HCT116 (cell line): ENCODE data around the gene TRPV5. TPM values are rescaled to one million over a fixed set of nuclear protein-coding genes. Genes with fewer than 3 reads are reported as not detected.

Experiments
- ATAC-seq: fragments of 200-7000 bp; cut with Tn5 transposase; 2 replicates; pipeline ENCODE4 v1.9.1; 2020; ENCODE audit warnings: mild to moderate bottlenecking, moderate library complexity
- BruUV-seq: library from RNA; stranded (reverse); fragments of 400-500 nt; replicated peaks from 2 replicates; lab custom pipeline; 2021; lab: Mats Ljungman, UMichigan
- CTCF ChIA-PET: fragments of 300-600 bp; sonication (Branson Sonifier 250); formaldehyde crosslinking; loops from one replicate; lab custom pipeline; 2021; ENCODE audit warnings: antibody characterized with exemption; lab: Charles Lee
- POLR2A ChIA-PET: fragments of 300-600, 350-600 bp; sonication (Branson Sonifier 250); formaldehyde crosslinking; loops from one replicate; lab custom pipeline; 2021; ENCODE audit warnings: antibody characterized with exemption; lab: Charles Lee
- RAD21 ChIA-PET, 2 experiments: fragments of 300-600 bp; sonication (Branson Sonifier 250); formaldehyde crosslinking; loops; one replicate each; lab custom pipeline; 2023; ENCODE audit warnings: low total read pairs in 2 of 2; ENCODE audit not compliant: uncharacterized antibody in 2 of 2, unreplicated experiment in 2 of 2, low non-redundant PET in 1 of 2; lab: Charles Lee
- DNase-seq: peaks from one replicate; pipeline ENCODE4 v3.0.0-alpha.2; 2010; ENCODE audit warnings: low read depth, low spot score
- H2AFZ ChIP-seq: fragments of 200-600 bp; shearing (Covaris generic), sonication (generic); 2 replicates; pipeline ENCODE4 v1.6.1; 2017; ENCODE audit warnings: low read depth, mixed run types, mixed read lengths, antibody characterized with exemption, low read length; ENCODE audit not compliant: poor library complexity, severe bottlenecking
- H3K27ac ChIP-seq: 2 replicates; pipeline ENCODE4 v1.5.1; 2012; ENCODE audit warnings: low read depth, low read length
- H3K27me3 ChIP-seq: fragments of 200-600 bp; sonication (generic); 2 replicates; pipeline ENCODE4 v1.6.1; 2016; ENCODE audit warnings: mixed run types, low read length, mixed read lengths; ENCODE audit not compliant: insufficient read depth
- H3K36me3 ChIP-seq, 2 experiments: fragments of 200-500 bp in 1 of 2; fragments of 200-600 bp in 1 of 2; sonication (Bioruptor generic) in 1 of 2; sonication (generic) in 1 of 2; 2 replicates each; pipeline versions ENCODE4 v1.5.1 to v1.6.1; 2014 to 2016; ENCODE audit warnings: low read length in 2 of 2, inconsistent platforms in 1 of 2, mixed read lengths in 1 of 2, mixed run types in 1 of 2; ENCODE audit not compliant: insufficient read depth in 2 of 2, control insufficient read depth in 1 of 2
- H3K4me1 ChIP-seq, 2 experiments: fragments of 200-600 bp in 1 of 2; sonication (generic) in 1 of 2; 2 replicates each; pipeline versions ENCODE4 v1.5.1 to v1.6.1; 2012 to 2017; ENCODE audit warnings: low read length in 2 of 2, inconsistent platforms in 1 of 2, mild to moderate bottlenecking in 1 of 2, mixed read lengths in 1 of 2, mixed run types in 1 of 2, moderate library complexity in 1 of 2; ENCODE audit not compliant: insufficient read depth in 2 of 2, control insufficient read depth in 1 of 2
- H3K4me2 ChIP-seq: fragments of 200-600 bp; sonication (generic); 2 replicates; pipeline ENCODE4 v1.6.1; 2017; ENCODE audit warnings: mixed run types, low read length, mixed read lengths
- H3K4me3 ChIP-seq, 2 experiments: fragments of 200-600 bp in 1 of 2; sonication (generic) in 1 of 2; replicated peaks in 1 of 2; 2 replicates each; pipeline ENCODE4 v1.5.1; 2011 to 2016; ENCODE audit warnings: low read length in 2 of 2, control low read depth in 1 of 2, low read depth in 1 of 2, mild to moderate bottlenecking in 1 of 2, mixed read lengths in 1 of 2, mixed run types in 1 of 2
- H3K79me2 ChIP-seq: fragments of 200-600 bp; sonication (generic); 2 replicates; pipeline ENCODE4 v1.6.1; 2017; ENCODE audit warnings: mild to moderate bottlenecking, mixed run types, low read length, moderate library complexity, mixed read lengths; ENCODE audit not compliant: insufficient read depth
- H3K9ac ChIP-seq: fragments of 200-600 bp; sonication (generic); 2 replicates; pipeline ENCODE4 v1.6.1; 2016; ENCODE audit warnings: low read length, mixed read lengths
- H3K9me2 ChIP-seq: fragments of 200-600 bp; sonication (generic), shearing (Covaris generic); 2 replicates; pipeline ENCODE4 v1.6.1; 2017; ENCODE audit warnings: mixed run types, mild to moderate bottlenecking, moderate library complexity; ENCODE audit not compliant: insufficient read depth
- H3K9me3 ChIP-seq, 2 experiments: fragments of 200-500 bp in 1 of 2; fragments of 200-600 bp in 1 of 2; sonication (Bioruptor generic) in 1 of 2; sonication (generic) in 1 of 2; 2 replicates each; pipeline ENCODE4 v1.6.1; 2014 to 2017; ENCODE audit warnings: low read length in 2 of 2, mixed read lengths in 2 of 2, inconsistent platforms in 1 of 2, low read depth in 1 of 2, mild to moderate bottlenecking in 1 of 2, mixed run types in 1 of 2, moderate library complexity in 1 of 2; ENCODE audit not compliant: control insufficient read depth in 1 of 2, insufficient read depth in 1 of 2
- H4K20me1 ChIP-seq: fragments of 200-600 bp; sonication (generic), shearing (Covaris generic); 2 replicates; pipeline ENCODE4 v1.6.1; 2017; ENCODE audit warnings: mixed run types, mild to moderate bottlenecking, moderate library complexity; ENCODE audit not compliant: insufficient read depth
- CBX3 ChIP-seq: IDR thresholded peaks from 2 replicates; pipeline ENCODE4 v1.6.1; 2012; ENCODE audit warnings: low read depth
- CEBPB ChIP-seq: IDR thresholded peaks from 2 replicates; pipeline ENCODE4 v1.6.1; 2012; ENCODE audit warnings: low read depth
- CTCF ChIP-seq, 3 experiments: fragments of 200-600 bp in 1 of 3; sonication (generic) in 1 of 3; IDR thresholded peaks in 2 of 3; conservative IDR thresholded peaks in 1 of 3; 2 replicates each; pipeline ENCODE4 v1.5.1; 2012 to 2017; ENCODE audit warnings: low read depth in 2 of 3, low read length in 2 of 3, antibody characterized with exemption in 1 of 3, borderline replicate concordance in 1 of 3, control low read depth in 1 of 3, mild to moderate bottlenecking in 1 of 3, mixed read lengths in 1 of 3, mixed run types in 1 of 3, moderate library complexity in 1 of 3; ENCODE audit not compliant: insufficient read depth in 1 of 3
- EZH2phosphoT487 ChIP-seq: fragments of 200-600 bp; IDR thresholded peaks from 2 replicates; pipeline ENCODE4 v1.6.1; 2018; ENCODE audit warnings: antibody characterized with exemption, borderline replicate concordance
- FOSL1 ChIP-seq: IDR thresholded peaks from 2 replicates; pipeline ENCODE4 v1.6.1; 2012; ENCODE audit warnings: low read depth
- JUND ChIP-seq: IDR thresholded peaks from 2 replicates; pipeline ENCODE4 v1.6.1; 2012
- MAX ChIP-seq: IDR thresholded peaks from 2 replicates; pipeline ENCODE4 v1.6.1; 2012
- POLR2A ChIP-seq: IDR thresholded peaks from 2 replicates; pipeline ENCODE4 v1.7.0; 2011; ENCODE audit warnings: borderline replicate concordance; ENCODE audit not compliant: insufficient read depth, insufficient read length; ENCODE audit errors: extremely low read depth
- POLR2AphosphoS5 ChIP-seq: IDR thresholded peaks from 2 replicates; pipeline ENCODE4 v1.6.1; 2011; ENCODE audit warnings: mild to moderate bottlenecking, low read depth, low read length, moderate library complexity
- SIN3A ChIP-seq: IDR thresholded peaks from 2 replicates; pipeline ENCODE4 v1.6.1; 2012; ENCODE audit warnings: low read depth
- SRF ChIP-seq: IDR thresholded peaks from 2 replicates; pipeline ENCODE4 v1.6.1; 2012; ENCODE audit warnings: low read depth
- TCF7L2 ChIP-seq: IDR thresholded peaks from 2 replicates; pipeline ENCODE4 v1.7.0; 2011; ENCODE audit warnings: borderline replicate concordance, inconsistent platforms; ENCODE audit not compliant: insufficient read depth, insufficient read length; ENCODE audit errors: extremely low read depth
- YY1 ChIP-seq: IDR thresholded peaks from 2 replicates; pipeline ENCODE4 v1.6.1; 2011; ENCODE audit warnings: low read length, low read depth, moderate library complexity, mild to moderate bottlenecking; ENCODE audit not compliant: insufficient replicate concordance; ENCODE audit errors: extremely low read depth
- ZFX ChIP-seq: fragments of 450-650 bp; IDR thresholded peaks from 2 replicates; pipeline ENCODE4 v1.6.1; 2017
- ZNF274 ChIP-seq: fragments of 200-500 bp; sonication (Bioruptor generic); IDR thresholded peaks from 2 replicates; pipeline ENCODE4 v1.6.1; 2014; ENCODE audit warnings: mild to moderate bottlenecking, low read depth, low read length, inconsistent platforms
- intact Hi-C: fragments of 100-400 bp; cut with micrococcal nuclease; formaldehyde crosslinking; loops from 2 replicates; pipeline ENCODE4 v1.10.0; 2022
- total RNA-seq: library from RNA; stranded (reverse); gene quantifications from one replicate; pipeline ENCODE4 v1.2.1, GENCODE V29; 2021; ENCODE audit not compliant: unreplicated experiment

The TRPV5 gene
- total RNA-seq, 1 experiment from 2014 or later, result not detected

DNA sequence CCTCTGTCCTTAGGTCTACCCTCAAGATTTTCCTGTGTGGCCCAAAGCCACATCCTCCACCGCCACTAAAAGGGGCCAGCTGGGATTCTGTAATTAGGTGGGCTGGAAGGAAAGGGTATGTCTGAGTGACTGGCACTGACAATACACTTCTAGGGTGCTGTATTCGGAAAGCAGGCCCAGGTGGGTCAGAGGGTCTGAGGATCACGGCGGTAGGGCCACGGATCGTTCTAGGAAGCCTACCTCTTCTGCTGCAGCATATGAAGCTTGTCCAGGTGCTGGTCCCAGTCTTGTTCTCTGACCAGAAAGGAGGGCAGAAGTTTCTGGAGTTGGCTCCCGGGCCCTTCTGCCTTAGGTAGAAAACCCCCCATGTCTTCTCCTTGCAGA lies 462 bp downstream of the TRPV5 start:
- no peaks in the 10 kb centered on the region for H3K27me3 ChIP-seq
- ChIA-PET RAD21 (no interaction called here), POLR2A (no interaction called here), CTCF (no interaction called here)
- no peak for ATAC-seq
- no peak overlapping the region for H3K4me2 ChIP-seq
- intact Hi-C loops, result no loop called here
- H3K27ac ChIP-seq, result no peak overlapping the region
- H3K36me3 ChIP-seq, result no peaks in the 10 kb centered on the region
- no peaks in the 10 kb centered on the region for H4K20me1 ChIP-seq
- no TSS peak for BruUV-seq
- no peaks in the 10 kb centered on the region for H3K9me2 ChIP-seq
- H3K79me2 ChIP-seq, result no peaks in the 10 kb centered on the region
- TF ChIP-seq MAX, result no peak
- no peak for TF ChIP-seq CEBPB
- TF ChIP-seq JUND, result no peak
- no peak for TF ChIP-seq FOSL1
- no peak for TF ChIP-seq ZNF274
- TF ChIP-seq POLR2A, result no peak
- TF ChIP-seq POLR2AphosphoS5, result no peak
- no peak for TF ChIP-seq TCF7L2
- no peak for TF ChIP-seq ZFX
- TF ChIP-seq SIN3A, result no peak
- TF ChIP-seq CBX3, result no peak
- no peak overlapping the region for H3K9ac ChIP-seq
- H2AFZ ChIP-seq, result no peak overlapping the region
- DNase-seq, result no peak
- no peaks in the 10 kb centered on the region for H3K4me1 ChIP-seq
- no peaks in the 10 kb centered on the region for H3K9me3 ChIP-seq
- no peak overlapping the region for H3K4me3 ChIP-seq

DNA sequence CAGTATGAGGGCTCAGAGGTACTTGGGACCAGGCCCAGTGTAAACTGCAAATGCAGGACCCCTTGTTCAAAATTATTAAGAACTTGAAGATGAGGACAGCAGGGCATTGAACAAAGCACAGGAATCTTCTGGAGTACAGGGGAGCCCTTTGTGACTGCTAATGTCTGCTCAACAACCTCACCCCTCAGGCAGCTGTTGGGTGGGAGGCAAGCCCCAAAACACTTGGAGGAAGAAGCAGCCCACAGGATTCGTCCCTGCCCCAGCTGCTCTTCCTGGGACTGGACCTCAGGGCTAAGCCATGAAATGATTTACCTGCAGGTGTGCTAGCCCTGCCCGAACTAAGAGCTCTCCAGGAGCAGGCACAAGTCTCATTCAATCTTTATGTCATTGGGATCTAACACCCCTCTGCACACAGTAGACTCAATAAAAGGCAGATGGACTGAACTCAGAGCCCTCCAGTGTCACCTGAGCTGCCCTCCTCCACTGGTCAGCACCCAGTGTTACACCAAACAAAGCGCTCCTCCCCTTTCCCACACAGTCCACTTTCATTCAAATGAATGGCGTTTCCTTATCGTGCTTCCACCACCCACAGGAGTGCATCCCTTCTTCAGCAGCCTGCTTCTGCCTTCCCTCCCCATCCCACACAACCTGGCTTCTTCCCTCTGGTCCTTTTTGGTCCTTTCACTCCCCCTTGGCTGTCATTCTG lies 1.0 kb downstream of the TRPV5 start:
- Histone ChIP-seq H2AFZ (no peak overlapping the region), H4K20me1 (no peaks in the 10 kb centered on the region), H3K27me3 (no peaks in the 10 kb centered on the region), H3K4me3 (no peak overlapping the region), H3K9me2 (no peaks in the 10 kb centered on the region), H3K27ac (no peak overlapping the region), H3K4me1 (no peaks in the 10 kb centered on the region), H3K4me2 (no peak overlapping the region), H3K9me3 (no peaks in the 10 kb centered on the region), H3K79me2 (no peaks in the 10 kb centered on the region), H3K36me3 (no peaks in the 10 kb centered on the region), H3K9ac (no peak overlapping the region)
- TF ChIP-seq SRF (no peak), ZNF274 (no peak), ZFX (no peak), FOSL1 (no peak), CTCF (IDR thresholded peaks at IDR 0.05 in 2 of 3, conservative IDR thresholded peaks at IDR 0.05 in 1 of 3; ENCODE audit: borderline replicate concordance in 1 of 3, insufficient read depth in 1 of 3, low read depth in 2 of 3, low read length in 2 of 3) (no peak), YY1 (no peak), EZH2phosphoT487 (no peak), POLR2AphosphoS5 (no peak), POLR2A (no peak), CEBPB (no peak)
- DNase-seq (no peak), ATAC-seq (no peak)
- ChIA-PET POLR2A (no interaction called here), CTCF (no interaction called here), RAD21 (no interaction called here)
- intact Hi-C loops, result no loop called here
- no TSS peak for BruUV-seq
